Nephron progenitor cell (in vitro differentiated cells): ENCODE measurements around the gene NAP1L1.

Source experiments
- DNase-seq: peaks from one replicate; pipeline ENCODE4 v3.0.0; 2021
- H3K27ac Mint-ChIP-seq: 2 replicates; pipeline ENCODE4 v1.8.0; 2021; ENCODE audit warnings: mild to moderate bottlenecking, moderate library complexity, mixed read lengths
- H3K27me3 Mint-ChIP-seq: 2 replicates; pipeline ENCODE4 v1.8.0; 2021; ENCODE audit warnings: mild to moderate bottlenecking, low read depth, mixed read lengths; ENCODE audit not compliant: poor library complexity
- H3K36me3 Mint-ChIP-seq: 2 replicates; pipeline ENCODE4 v1.8.0; 2021; ENCODE audit warnings: low read depth, mixed read lengths
- H3K4me1 Mint-ChIP-seq: 2 replicates; pipeline ENCODE4 v1.8.0; 2021; ENCODE audit warnings: mixed read lengths
- H3K4me3 Mint-ChIP-seq: 2 replicates; pipeline ENCODE4 v1.8.0; 2021; ENCODE audit warnings: mild to moderate bottlenecking, moderate library complexity, mixed read lengths
- H3K9me3 Mint-ChIP-seq: 2 replicates; pipeline ENCODE4 v1.8.0; 2021; ENCODE audit warnings: mild to moderate bottlenecking, moderate library complexity, mixed read lengths
- TF ChIP-seq, protein P1 (sequence below): fragments of 200-600 bp; sonication (generic); IDR thresholded peaks from 2 replicates; pipeline ENCODE4 v1.5.0; 2021; ENCODE audit warnings: antibody characterized with exemption

Gene NAP1L1

DNA sequence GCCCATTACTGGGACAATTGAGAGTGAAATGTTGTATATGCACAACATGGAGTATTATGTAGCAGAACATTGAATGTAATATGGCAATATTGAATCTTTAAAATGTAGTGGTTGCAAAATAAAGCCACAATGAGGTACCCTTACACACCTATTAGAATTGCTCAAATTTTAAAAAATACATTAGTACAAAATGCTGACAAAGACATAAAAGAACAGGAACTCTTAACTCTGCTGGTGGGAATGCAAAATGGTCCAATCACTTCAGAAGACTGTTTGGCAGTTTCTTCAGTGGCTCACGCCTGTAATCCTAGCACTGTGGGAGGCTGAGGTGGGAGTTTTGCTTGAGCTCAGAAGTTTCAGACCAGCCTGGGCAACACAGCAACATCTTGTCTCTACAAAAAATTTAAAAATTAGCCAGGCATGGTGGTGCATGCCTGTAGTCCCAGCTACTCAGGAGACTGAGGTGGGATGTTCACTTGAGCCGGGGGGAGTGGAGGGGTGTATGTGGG is 6.8 kb upstream of the NAP1L1 start:
- Mint-ChIP-seq H3K9me3 (no peaks in the 10 kb centered on the region), H3K4me1 (peaks cover 27% of the 10 kb centered on the region), H3K27me3 (no peaks in the 10 kb centered on the region), H3K36me3 (no peaks in the 10 kb centered on the region), H3K4me3 (peak overlapping the region; percentile 38), H3K27ac (peak overlapping the region; percentile 79)
- DNase-seq: no peak
- TF ChIP-seq, protein P1, sequence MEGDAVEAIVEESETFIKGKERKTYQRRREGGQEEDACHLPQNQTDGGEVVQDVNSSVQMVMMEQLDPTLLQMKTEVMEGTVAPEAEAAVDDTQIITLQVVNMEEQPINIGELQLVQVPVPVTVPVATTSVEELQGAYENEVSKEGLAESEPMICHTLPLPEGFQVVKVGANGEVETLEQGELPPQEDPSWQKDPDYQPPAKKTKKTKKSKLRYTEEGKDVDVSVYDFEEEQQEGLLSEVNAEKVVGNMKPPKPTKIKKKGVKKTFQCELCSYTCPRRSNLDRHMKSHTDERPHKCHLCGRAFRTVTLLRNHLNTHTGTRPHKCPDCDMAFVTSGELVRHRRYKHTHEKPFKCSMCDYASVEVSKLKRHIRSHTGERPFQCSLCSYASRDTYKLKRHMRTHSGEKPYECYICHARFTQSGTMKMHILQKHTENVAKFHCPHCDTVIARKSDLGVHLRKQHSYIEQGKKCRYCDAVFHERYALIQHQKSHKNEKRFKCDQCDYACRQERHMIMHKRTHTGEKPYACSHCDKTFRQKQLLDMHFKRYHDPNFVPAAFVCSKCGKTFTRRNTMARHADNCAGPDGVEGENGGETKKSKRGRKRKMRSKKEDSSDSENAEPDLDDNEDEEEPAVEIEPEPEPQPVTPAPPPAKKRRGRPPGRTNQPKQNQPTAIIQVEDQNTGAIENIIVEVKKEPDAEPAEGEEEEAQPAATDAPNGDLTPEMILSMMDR: no peak

DNA sequence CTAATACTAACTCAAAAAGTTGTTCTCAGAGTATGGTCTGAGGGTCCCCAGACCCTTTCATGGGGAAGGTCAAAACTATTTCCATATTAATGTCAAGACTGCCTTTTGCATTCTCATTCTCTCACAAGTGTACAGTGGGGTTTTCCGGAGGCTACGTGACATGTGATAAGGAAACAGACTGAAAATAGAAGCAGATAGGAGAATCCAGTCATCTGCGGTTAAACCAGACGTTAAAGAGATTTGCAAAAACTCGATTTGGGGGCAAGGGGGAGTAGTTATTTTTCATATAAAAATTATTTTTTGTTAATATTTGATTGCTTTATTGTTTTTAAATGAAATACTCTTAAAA is 1.0 kb upstream of the NAP1L1 start:
- H3K27ac Mint-ChIP-seq: peak overlapping the region; percentile 100
- H3K4me3 Mint-ChIP-seq: peak overlapping the region; percentile 96
- H3K36me3 Mint-ChIP-seq: peaks cover 17% of the 10 kb centered on the region
- no peaks in the 10 kb centered on the region for H3K27me3 Mint-ChIP-seq
- H3K9me3 Mint-ChIP-seq: peaks cover 13% of the 10 kb centered on the region
- peaks cover 40% of the 10 kb centered on the region for H3K4me1 Mint-ChIP-seq
- TF ChIP-seq, protein P1: no peak
- DNase-seq: no peak

DNA sequence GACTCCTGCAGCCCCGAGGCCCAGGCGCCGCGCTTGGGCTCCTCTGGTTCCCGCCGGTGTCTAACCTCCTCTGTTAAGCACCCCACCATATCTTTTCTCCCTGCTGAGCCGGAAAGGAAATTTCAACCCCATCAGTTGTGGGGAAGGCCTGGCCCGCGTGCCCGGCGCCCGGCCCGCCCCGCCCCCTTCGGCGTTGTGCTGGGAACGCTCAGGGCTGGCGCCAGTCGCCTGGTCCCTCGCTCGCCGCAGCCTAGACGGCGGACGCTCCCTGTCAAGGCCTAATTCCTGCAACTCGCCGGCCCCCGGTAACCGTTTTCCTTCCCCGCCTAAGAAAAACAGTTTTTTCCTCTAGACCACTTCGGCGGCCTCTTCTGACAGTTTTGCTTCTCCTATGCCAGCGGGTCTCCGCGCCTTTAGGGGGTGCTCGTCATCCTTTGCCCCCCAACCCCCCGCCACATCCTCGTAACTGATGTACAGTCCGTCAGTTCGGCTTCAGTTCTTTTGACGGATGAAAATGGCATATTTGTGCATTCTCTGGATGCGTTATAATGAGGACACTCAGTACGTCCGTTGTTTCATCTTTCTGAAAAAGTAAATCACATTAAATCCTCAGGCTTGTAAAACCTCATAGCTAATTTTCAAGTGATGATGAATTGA is 506 bp upstream of the NAP1L1 start:
- H3K4me1 Mint-ChIP-seq: peaks cover 39% of the 10 kb centered on the region
- H3K27ac Mint-ChIP-seq: peak overlapping the region; percentile 100
- TF ChIP-seq, protein P1: no peak
- H3K9me3 Mint-ChIP-seq: peaks cover 16% of the 10 kb centered on the region
- DNase-seq: peak; percentile 85
- H3K36me3 Mint-ChIP-seq: peaks cover 22% of the 10 kb centered on the region
- H3K4me3 Mint-ChIP-seq: peak overlapping the region; percentile 96
- H3K27me3 Mint-ChIP-seq: no peaks in the 10 kb centered on the region

DNA sequence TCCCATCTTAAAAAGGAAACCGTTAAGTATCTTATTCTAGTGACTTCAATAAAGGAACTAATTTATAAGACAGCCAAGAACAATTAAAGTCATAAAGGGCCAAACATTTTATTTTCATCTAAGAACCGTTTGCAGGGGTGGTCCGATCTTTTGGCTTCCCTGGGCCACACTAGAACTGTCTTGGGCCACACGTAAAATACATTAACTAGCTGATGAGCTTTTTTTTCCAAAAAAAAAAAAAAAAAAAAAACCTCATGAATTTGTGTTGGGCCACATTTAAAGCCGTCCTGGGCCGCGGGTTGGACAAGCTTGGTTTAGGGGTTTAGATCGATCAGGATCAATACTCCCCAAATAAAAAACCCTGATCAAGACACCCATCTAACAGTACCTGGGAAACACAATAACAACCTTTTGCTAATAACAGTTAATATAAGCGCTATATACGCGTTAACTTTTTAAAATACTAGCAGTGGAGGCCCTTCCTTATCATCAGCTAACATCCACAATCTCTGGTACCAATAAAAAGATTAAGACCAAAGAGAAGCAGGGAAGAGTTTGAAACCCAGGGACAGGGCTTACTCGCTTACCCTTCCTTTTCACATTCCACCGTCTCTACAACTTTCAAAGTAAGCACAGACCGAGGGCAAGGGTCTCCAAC is 1.1 kb downstream of the NAP1L1 start:
- TF ChIP-seq, protein P1: no peak
- Mint-ChIP-seq H3K4me1 (peaks cover 39% of the 10 kb centered on the region), H3K36me3 (peaks cover 38% of the 10 kb centered on the region), H3K27me3 (no peaks in the 10 kb centered on the region), H3K27ac (peak overlapping the region; percentile 99), H3K9me3 (peaks cover 31% of the 10 kb centered on the region), H3K4me3 (peak overlapping the region; percentile 96)
- DNase-seq: no peak

DNA sequence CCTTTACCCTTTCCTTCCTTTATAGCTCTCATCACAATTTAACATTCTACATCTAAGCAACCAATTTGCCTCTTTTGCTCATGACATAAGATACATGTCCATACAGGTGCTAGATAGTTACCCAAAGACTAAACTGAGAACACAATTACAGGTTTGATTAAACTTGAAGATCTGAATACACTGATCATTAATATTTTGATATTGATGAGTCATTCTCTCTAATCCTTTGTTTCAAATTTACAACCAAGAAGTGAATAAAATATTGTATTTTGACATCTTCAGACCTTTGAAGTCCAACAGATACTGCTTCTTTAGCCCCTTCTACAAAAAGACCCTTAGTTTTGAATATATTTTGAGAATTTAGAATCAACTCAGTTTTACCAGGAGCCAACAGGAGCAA is 2.6 kb downstream of the NAP1L1 start:
- peaks cover 53% of the 10 kb centered on the region for H3K36me3 Mint-ChIP-seq
- H3K27me3 Mint-ChIP-seq: no peaks in the 10 kb centered on the region
- H3K9me3 Mint-ChIP-seq: peaks cover 35% of the 10 kb centered on the region
- H3K4me3 Mint-ChIP-seq: peak overlapping the region; percentile 42
- no peak for DNase-seq
- H3K27ac Mint-ChIP-seq: no peak overlapping the region
- TF ChIP-seq, protein P1: no peak
- peaks cover 39% of the 10 kb centered on the region for H3K4me1 Mint-ChIP-seq
